Body of pancreas (tissue), 4 donors: ENCODE results near the gene CTAG1A.
"Not testable (repeated sequence)": the region's sequence is repeated elsewhere in the genome, so short reads cannot be mapped to it uniquely, and the experiment has no call there.

Experiments
- CTCF ChIP-seq, 7 experiments: fragments of 450-650 bp in 4 of 7; fragments of 200-600 bp in 3 of 7; sonication (generic) in 3 of 7; IDR thresholded peaks; one replicate each; pipeline ENCODE4 v1.5.1; 2016 to 2019; ENCODE audit warnings: antibody characterized with exemption in 7 of 7
- POLR2A ChIP-seq, 3 donors: fragments of 450-650 bp; IDR thresholded peaks; one replicate each; pipeline ENCODE4 v1.6.1; 2016; ENCODE audit warnings: antibody characterized with exemption in 3 of 3, mild to moderate bottlenecking in 2 of 3

DNA sequence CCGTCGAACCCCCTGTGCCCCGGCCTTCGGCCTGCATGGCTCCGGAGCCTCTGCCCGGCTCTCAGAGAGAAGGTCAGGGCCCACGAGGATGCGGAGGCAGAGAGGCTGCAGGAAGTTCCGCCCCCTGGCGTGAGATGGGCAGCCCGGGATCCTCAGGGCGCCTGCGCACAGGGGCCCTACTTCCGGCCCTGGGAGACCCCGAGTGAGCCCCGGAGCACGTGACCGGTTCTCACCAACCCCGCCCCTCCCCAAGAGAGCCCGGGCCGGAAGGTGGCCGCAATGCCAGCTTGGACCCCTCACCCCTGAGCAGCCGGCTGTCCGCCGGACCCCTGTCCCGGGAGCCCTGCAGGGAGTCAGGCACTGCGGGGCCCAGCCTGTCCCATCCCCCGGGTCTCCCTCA, 34.2 kb downstream of the CTAG1A start, which contains the start of gene CTAG1B:
- TF ChIP-seq CTCF, POLR2A (IDR thresholded peaks at IDR 0.05): not testable (repeated sequence)
